Hepatocyte (in vitro differentiated cells): ENCODE measurements around the gene HOXA1. TPM values are rescaled to one million over a fixed set of nuclear protein-coding genes. Genes with fewer than 3 reads are reported as not detected.
A peak's percentile ranks its signal among the peaks of the same experiment; 100 is the strongest.

Source experiments
- DNase-seq: peaks from one replicate; pipeline ENCODE4 v3.0.0-alpha.2; 2016; ENCODE audit warnings: low spot score
- H2AFZ ChIP-seq: fragments of 200-600 bp; sonication (generic); 2 replicates; pipeline ENCODE4 v1.6.0; 2016; ENCODE audit warnings: antibody characterized with exemption, mild to moderate bottlenecking
- H3K27ac ChIP-seq: fragments of 200-600 bp; sonication (generic); 2 replicates; pipeline ENCODE4 v1.5.1; 2016; ENCODE audit warnings: mild to moderate bottlenecking
- H3K27me3 ChIP-seq: fragments of 200-600 bp; sonication (generic); 2 replicates; pipeline ENCODE4 v1.6.1; 2016
- H3K36me3 ChIP-seq: fragments of 200-600 bp; sonication (generic); replicated peaks from 2 replicates; pipeline ENCODE4 v1.5.1; 2016; ENCODE audit warnings: low read depth; ENCODE audit not compliant: insufficient read depth
- H3K4me1 ChIP-seq: fragments of 200-600 bp; sonication (generic); 2 replicates; pipeline ENCODE4 v1.5.1; 2016; ENCODE audit warnings: mild to moderate bottlenecking, moderate library complexity; ENCODE audit not compliant: insufficient read depth
- H3K4me2 ChIP-seq: fragments of 200-600 bp; sonication (generic); 2 replicates; pipeline ENCODE4 v1.6.0; 2016
- H3K4me3 ChIP-seq: fragments of 200-600 bp; sonication (generic); 2 replicates; pipeline ENCODE4 v1.5.1; 2016; ENCODE audit warnings: mild to moderate bottlenecking
- H3K79me2 ChIP-seq: fragments of 200-600 bp; sonication (generic); 2 replicates; pipeline ENCODE4 v1.6.0; 2017; ENCODE audit warnings: mild to moderate bottlenecking
- H3K9me2 ChIP-seq: fragments of 200-600 bp; sonication (generic); replicated peaks from 2 replicates; pipeline ENCODE4 v1.6.0; 2017; ENCODE audit warnings: mild to moderate bottlenecking; ENCODE audit not compliant: insufficient read depth
- H3K9me3 ChIP-seq: fragments of 200-600 bp; sonication (generic); 2 replicates; pipeline ENCODE4 v1.5.1; 2016; ENCODE audit warnings: low read depth, mild to moderate bottlenecking
- H4K20me1 ChIP-seq: fragments of 200-600 bp; sonication (generic); 2 replicates; pipeline ENCODE4 v1.6.0; 2016; ENCODE audit warnings: mild to moderate bottlenecking; ENCODE audit not compliant: insufficient read depth, poor library complexity, severe bottlenecking
- EZH2 ChIP-seq: fragments of 200-600 bp; sonication (generic); IDR thresholded peaks from 2 replicates; pipeline ENCODE4 v1.6.1; 2016; ENCODE audit warnings: antibody characterized with exemption, mild to moderate bottlenecking, borderline replicate concordance
- EZH2phosphoT487 ChIP-seq: fragments of 200-600 bp; sonication (generic); IDR thresholded peaks from one replicate; pipeline ENCODE4 v1.6.1; 2018; ENCODE audit warnings: antibody characterized with exemption, mild to moderate bottlenecking, low read depth, moderate library complexity; ENCODE audit not compliant: unreplicated experiment, severe bottlenecking
- WGBS: methylation state at CpG from one replicate; pipeline ENCODE4 v1.1.6; 2016; ENCODE audit warnings: low lambda C conversion rate; ENCODE audit errors: missing lambda C conversion rate; 5-methylcytosine and 5-hydroxymethylcytosine counted together
- polyA plus RNA-seq: library from polyadenylated mRNA; unstranded; fragments of >200 nt; fragmentation: Nextera tagmentation; extraction: Ambion mirVana; gene quantifications from 2 replicates; pipeline ENCODE4 v1.2.1, GENCODE V29; 2016
- total RNA-seq: library from RNA; depleted of rRNA; stranded (reverse); fragments of >200 nt; gene quantifications from 2 replicates; pipeline ENCODE4 v1.2.3, GENCODE V29; 2014
- TF ChIP-seq, protein P1 (sequence below): fragments of 200-600 bp; sonication (generic); IDR thresholded peaks from 2 replicates; pipeline ENCODE4 v1.5.1; 2016; ENCODE audit warnings: antibody characterized with exemption, mild to moderate bottlenecking; ENCODE audit not compliant: poor library complexity

Gene HOXA1
- total and polyA plus RNA-seq, 2 experiments from 2014 or later = 0.25 to 0.30 TPM

GRCh38 chr7:27111042-27111750 is 15.4 kb upstream of the HOXA1 start:
- peaks cover 25% of the 10 kb centered on the region for H3K4me1 ChIP-seq
- peak overlapping the region; percentile 56 for H3K27ac ChIP-seq

DNA sequence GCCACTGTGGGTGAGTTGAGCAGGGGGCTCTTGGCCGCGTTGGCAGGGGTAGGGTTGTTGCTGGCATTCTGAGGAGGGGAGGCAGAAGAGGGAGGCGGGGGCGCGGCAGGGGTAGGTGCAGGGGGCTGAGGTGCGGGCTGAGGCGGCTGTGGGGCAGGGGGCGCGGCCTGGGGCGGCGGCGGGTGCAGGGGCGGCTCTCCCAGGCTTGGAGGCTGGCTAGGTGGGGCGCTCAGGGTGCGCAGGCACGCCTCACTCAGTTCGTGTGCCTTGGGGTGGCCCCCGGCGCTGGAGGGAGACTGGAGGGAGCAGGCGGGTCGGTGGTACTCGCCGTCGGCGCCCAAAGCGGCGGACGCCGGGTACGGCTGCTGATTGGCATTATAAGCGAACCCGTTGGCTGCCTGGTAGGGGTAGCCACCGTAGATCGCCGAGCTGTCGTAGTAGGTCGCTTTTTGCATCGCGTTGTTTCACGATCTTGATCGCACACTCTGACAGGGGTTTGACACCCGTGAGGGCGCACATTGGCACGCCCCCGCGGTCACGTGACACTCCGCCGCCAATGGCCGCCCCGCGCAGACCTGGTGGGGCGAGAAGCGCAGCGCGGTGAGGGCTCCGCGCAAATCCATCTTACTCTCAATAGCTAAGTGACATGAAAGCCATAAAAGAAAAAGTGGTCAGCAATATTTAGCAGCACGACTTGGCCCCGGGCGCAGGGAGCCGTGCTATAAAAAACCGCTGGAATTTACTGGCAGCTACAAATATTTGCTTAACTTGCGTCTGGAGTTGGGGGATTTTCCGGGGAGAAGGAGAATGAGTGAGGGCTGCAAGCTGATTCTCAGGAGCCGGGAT is 14.6 kb upstream of the HOXA1 start:
- Histone ChIP-seq H3K9me2 (no peaks in the 10 kb centered on the region), H3K79me2 (peaks cover 19% of the 10 kb centered on the region), H3K27ac (peak overlapping the region; percentile 56), H3K4me2 (peak overlapping the region; percentile 91), H4K20me1 (no peaks in the 10 kb centered on the region), H3K36me3 (no peaks in the 10 kb centered on the region), H3K9me3 (no peaks in the 10 kb centered on the region), H2AFZ (peak overlapping the region; percentile 11), H3K4me3 (no peak overlapping the region), H3K27me3 (peaks cover 81% of the 10 kb centered on the region), H3K4me1 (peaks cover 26% of the 10 kb centered on the region)
- peak; percentile 67 for DNase-seq
- WGBS = 13% methylated on average over 52 of the region's 66 CpGs
- TF ChIP-seq EZH2 (no peak), EZH2phosphoT487 (peak; percentile 47)
- TF ChIP-seq, protein P1, sequence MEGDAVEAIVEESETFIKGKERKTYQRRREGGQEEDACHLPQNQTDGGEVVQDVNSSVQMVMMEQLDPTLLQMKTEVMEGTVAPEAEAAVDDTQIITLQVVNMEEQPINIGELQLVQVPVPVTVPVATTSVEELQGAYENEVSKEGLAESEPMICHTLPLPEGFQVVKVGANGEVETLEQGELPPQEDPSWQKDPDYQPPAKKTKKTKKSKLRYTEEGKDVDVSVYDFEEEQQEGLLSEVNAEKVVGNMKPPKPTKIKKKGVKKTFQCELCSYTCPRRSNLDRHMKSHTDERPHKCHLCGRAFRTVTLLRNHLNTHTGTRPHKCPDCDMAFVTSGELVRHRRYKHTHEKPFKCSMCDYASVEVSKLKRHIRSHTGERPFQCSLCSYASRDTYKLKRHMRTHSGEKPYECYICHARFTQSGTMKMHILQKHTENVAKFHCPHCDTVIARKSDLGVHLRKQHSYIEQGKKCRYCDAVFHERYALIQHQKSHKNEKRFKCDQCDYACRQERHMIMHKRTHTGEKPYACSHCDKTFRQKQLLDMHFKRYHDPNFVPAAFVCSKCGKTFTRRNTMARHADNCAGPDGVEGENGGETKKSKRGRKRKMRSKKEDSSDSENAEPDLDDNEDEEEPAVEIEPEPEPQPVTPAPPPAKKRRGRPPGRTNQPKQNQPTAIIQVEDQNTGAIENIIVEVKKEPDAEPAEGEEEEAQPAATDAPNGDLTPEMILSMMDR = no peak

More at GRCh38 chr7:27111042-27111750, 15.4 kb upstream of the HOXA1 start:
- Histone ChIP-seq H3K4me2 (peak overlapping the region; percentile 91), H3K79me2 (peaks cover 19% of the 10 kb centered on the region), H3K36me3 (no peaks in the 10 kb centered on the region), H3K4me3 (no peak overlapping the region), H3K9me2 (no peaks in the 10 kb centered on the region), H3K9me3 (no peaks in the 10 kb centered on the region), H3K27me3 (peaks cover 81% of the 10 kb centered on the region), H4K20me1 (no peaks in the 10 kb centered on the region), H2AFZ (no peak overlapping the region)
- WGBS = 42% methylated on average over 6 of the region's 6 CpGs
- TF ChIP-seq EZH2phosphoT487 (peak; percentile 14), EZH2 (no peak)
- TF ChIP-seq, protein P1 = no peak
- no peak for DNase-seq

- Histone ChIP-seq H3K4me2 (peak overlapping the region; percentile 91), H3K36me3 (no peaks in the 10 kb centered on the region), H4K20me1 (no peaks in the 10 kb centered on the region), H3K9me3 (no peaks in the 10 kb centered on the region), H3K4me1 (peaks cover 26% of the 10 kb centered on the region), H3K27ac (no peak overlapping the region), H3K4me3 (no peak overlapping the region), H2AFZ (no peak overlapping the region), H3K79me2 (peaks cover 19% of the 10 kb centered on the region), H3K9me2 (no peaks in the 10 kb centered on the region), H3K27me3 (peaks cover 82% of the 10 kb centered on the region)
- WGBS = 81% methylated on average over 4 of the region's 4 CpGs
- no peak for DNase-seq
- TF ChIP-seq, protein P1 = no peak
- TF ChIP-seq EZH2phosphoT487 (no peak), EZH2 (no peak)
Observed at GRCh38 chr7:27109466-27110185, 13.8 kb upstream of the HOXA1 start.
